Ascending aorta (tissue), 2 donors: ENCODE measurements around the gene STON2. TPM values are rescaled to one million over a fixed set of nuclear protein-coding genes. Genes with fewer than 3 reads are reported as not detected.

Source experiments
- DNase-seq, 2 donors: peaks; one replicate each; pipeline ENCODE4 v3.0.0-alpha.2; 2019; ENCODE audit warnings: low spot score in 2 of 2
- H3K27ac ChIP-seq, 2 donors: fragments of 200-600 bp; sonication (generic); one replicate each; pipeline ENCODE4 v1.5.1; 2016 to 2017; ENCODE audit warnings: mild to moderate bottlenecking in 1 of 2
- H3K27me3 ChIP-seq: fragments of 200-600 bp; sonication (generic); one replicate; pipeline ENCODE4 v1.5.1; 2017
- H3K36me3 ChIP-seq, 2 donors: fragments of 200-600 bp; sonication (generic); one replicate each; pipeline ENCODE4 v1.5.1; 2016
- H3K4me1 ChIP-seq, 2 donors: fragments of 200-600 bp; sonication (generic); one replicate each; pipeline ENCODE4 v1.5.1; 2016 to 2017; ENCODE audit warnings: mild to moderate bottlenecking in 1 of 2
- H3K4me3 ChIP-seq, 2 donors: fragments of 200-600 bp; sonication (generic); one replicate each; pipeline ENCODE4 v1.5.1; 2016 to 2017; ENCODE audit warnings: mild to moderate bottlenecking in 1 of 2
- H3K9me3 ChIP-seq, 2 donors: fragments of 200-600 bp; sonication (generic); one replicate each; pipeline ENCODE4 v1.5.1; 2016
- intact Hi-C: fragments of 100-400 bp; cut with DNase I; formaldehyde crosslinking; loops from one replicate; pipeline ENCODE4 v1.15.1; 2023
- total RNA-seq: library from RNA; depleted of rRNA; stranded (reverse); fragments of >200 nt; gene quantifications from one replicate; pipeline ENCODE4 v1.1.0, GENCODE V29; 2016
- TF ChIP-seq, protein P1 (sequence below), 3 experiments: fragments of 200-600 bp in 2 of 3; fragments of 450-650 bp in 1 of 3; sonication (generic) in 2 of 3; IDR thresholded peaks; one replicate each; pipeline ENCODE4 v1.5.1; 2016 to 2019; ENCODE audit warnings: antibody characterized with exemption in 3 of 3, mild to moderate bottlenecking in 1 of 3, moderate library complexity in 1 of 3

The STON2 gene
- total RNA-seq, 1 donor from 2014 or later: 54.0 TPM

DNA sequence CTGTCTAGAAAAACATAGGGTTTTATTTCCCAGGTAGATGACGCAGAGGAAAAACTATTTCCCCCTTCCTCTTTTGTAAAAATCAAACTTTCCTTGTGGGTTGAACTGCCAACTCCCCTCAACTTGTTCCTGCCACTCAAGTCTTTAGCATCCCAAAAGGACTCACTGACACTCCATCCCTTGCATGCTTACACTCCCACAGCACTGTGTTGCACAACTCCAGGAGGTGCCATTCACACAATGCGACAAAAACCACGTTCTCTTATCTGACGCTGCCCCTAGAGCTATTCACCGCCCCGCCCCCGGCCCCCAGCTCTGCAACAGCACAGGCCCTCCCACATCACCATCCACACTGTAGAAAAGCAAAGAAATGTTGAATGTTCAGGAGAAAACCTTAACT is 16.9 kb upstream of the STON2 start:
- Histone ChIP-seq H3K27ac (no peak overlapping the region), H3K36me3 (no peaks in the 10 kb centered on the region), H3K9me3 (no peaks in the 10 kb centered on the region), H3K4me1 (no peaks in the 10 kb centered on the region), H3K27me3 (no peaks in the 10 kb centered on the region), H3K4me3 (no peak overlapping the region)
- TF ChIP-seq, protein P1, sequence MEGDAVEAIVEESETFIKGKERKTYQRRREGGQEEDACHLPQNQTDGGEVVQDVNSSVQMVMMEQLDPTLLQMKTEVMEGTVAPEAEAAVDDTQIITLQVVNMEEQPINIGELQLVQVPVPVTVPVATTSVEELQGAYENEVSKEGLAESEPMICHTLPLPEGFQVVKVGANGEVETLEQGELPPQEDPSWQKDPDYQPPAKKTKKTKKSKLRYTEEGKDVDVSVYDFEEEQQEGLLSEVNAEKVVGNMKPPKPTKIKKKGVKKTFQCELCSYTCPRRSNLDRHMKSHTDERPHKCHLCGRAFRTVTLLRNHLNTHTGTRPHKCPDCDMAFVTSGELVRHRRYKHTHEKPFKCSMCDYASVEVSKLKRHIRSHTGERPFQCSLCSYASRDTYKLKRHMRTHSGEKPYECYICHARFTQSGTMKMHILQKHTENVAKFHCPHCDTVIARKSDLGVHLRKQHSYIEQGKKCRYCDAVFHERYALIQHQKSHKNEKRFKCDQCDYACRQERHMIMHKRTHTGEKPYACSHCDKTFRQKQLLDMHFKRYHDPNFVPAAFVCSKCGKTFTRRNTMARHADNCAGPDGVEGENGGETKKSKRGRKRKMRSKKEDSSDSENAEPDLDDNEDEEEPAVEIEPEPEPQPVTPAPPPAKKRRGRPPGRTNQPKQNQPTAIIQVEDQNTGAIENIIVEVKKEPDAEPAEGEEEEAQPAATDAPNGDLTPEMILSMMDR (IDR thresholded peaks at IDR 0.05): no peak
- no peak for DNase-seq
- intact Hi-C loops: no loop called here

DNA sequence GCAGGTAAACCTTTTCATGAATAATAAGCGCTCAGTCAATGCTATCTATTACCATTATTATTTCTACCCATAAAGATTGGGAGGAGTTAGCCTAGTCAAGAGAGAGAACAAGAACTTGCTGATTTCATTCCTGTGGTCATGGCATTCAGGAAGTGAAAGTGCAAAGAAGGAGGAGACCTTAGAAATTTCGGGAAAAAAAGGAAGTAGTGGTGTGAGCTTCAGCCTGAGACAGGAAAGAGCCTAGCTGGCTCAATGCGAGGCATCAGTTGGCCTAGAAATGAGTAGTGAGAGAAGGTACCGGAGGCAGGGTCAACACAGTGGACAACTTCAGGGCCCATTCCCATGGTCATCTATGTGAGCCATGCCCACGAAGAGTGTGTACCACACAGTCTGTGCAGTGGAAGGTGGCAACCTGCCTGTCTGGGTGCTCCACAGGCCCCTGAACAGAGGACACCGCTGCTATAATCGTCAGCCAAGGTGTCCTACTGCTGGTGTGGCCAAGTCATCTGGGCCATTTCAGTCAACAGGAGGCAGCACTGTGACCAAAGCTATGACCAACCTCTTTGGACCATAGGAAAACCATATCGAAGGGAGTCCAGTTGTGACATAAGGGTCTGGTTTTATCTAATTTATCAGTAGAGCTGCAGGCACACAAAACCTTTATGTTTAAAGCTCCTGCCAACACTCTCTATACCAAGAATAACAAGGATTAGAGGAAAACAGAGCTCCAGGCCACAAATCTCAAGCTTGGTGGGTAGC is 16.2 kb upstream of the STON2 start:
- DNase-seq: no peak
- no peaks in the 10 kb centered on the region for H3K9me3 ChIP-seq
- H3K4me3 ChIP-seq: no peak overlapping the region
- H3K27ac ChIP-seq: no peak overlapping the region
- TF ChIP-seq, protein P1 (IDR thresholded peaks at IDR 0.05): no peak
- intact Hi-C loops: no loop called here
- H3K27me3 ChIP-seq: no peaks in the 10 kb centered on the region
- H3K4me1 ChIP-seq: no peaks in the 10 kb centered on the region
- H3K36me3 ChIP-seq: no peaks in the 10 kb centered on the region

DNA sequence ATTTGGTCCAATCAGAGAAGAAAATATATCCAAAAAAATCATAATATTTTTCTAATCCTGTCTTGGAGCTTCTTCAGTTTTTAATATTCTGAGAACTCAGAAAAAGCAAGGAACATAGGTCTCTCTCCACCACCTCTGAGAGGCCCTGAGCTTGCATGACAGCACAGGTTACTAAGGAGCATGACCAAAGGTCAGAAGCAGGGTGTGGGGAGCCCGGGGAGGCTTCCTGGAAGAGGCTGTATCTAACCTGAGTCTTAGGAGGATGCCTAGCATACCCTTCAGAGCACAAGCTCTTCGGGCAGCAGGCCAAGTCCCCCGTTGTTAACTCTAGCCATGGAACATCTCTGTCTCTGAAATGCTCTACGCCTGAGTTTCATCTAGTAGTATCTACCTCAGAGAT is 15.7 kb upstream of the STON2 start:
- intact Hi-C loops: no loop called here
- no peak overlapping the region for H3K27ac ChIP-seq
- TF ChIP-seq, protein P1 (IDR thresholded peaks at IDR 0.05): no peak
- no peak overlapping the region for H3K4me3 ChIP-seq
- no peaks in the 10 kb centered on the region for H3K4me1 ChIP-seq
- H3K27me3 ChIP-seq: no peaks in the 10 kb centered on the region
- no peaks in the 10 kb centered on the region for H3K36me3 ChIP-seq
- H3K9me3 ChIP-seq: no peaks in the 10 kb centered on the region
- no peak for DNase-seq

DNA sequence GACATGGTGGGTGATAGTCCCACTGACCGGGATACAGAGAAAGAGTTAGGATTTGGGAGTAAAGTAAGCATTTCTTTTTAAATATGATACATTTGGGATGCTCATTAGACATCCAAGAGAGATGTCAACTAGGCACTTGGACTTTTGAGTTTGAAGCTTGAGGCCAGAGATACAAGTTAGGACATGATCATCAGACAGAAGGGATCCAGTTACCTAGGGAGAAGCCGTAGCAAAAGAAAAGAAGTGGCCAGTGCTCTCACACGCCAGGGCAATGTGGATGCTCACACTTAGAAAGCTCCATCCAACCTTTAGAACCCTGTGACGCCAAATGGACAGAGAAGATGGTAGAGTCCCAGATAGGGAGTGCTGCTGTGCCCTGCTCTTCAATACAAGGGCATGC is 14.0 kb upstream of the STON2 start:
- Histone ChIP-seq H3K4me3 (no peak overlapping the region), H3K27ac (no peak overlapping the region), H3K36me3 (no peaks in the 10 kb centered on the region), H3K4me1 (no peaks in the 10 kb centered on the region), H3K9me3 (no peaks in the 10 kb centered on the region), H3K27me3 (no peaks in the 10 kb centered on the region)
- DNase-seq: no peak
- TF ChIP-seq, protein P1 (IDR thresholded peaks at IDR 0.05): no peak
- intact Hi-C loops: no loop called here

DNA sequence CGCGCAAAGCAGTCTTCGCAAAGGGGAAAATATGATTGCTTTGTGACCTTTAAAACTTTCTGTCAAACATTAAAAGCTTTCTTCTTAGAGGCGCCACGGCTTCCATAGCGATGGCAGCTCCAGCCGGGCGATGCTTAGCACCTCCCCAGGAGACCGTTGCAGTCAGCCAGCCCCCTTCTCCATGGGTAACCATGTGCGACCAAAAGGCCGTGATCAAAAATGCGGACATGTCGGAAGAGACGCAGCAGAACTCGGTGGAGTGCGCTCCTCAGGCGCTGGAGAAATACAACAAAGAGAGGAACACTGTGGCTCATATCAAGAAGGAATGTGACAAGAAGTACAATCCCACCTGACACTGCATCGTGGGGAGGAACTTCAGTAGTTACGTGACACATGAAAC is 12.7 kb upstream of the STON2 start:
- TF ChIP-seq, protein P1 (IDR thresholded peaks at IDR 0.05): no peak
- Histone ChIP-seq H3K27me3 (no peaks in the 10 kb centered on the region), H3K9me3 (no peaks in the 10 kb centered on the region), H3K4me3 (no peak overlapping the region), H3K4me1 (no peaks in the 10 kb centered on the region), H3K27ac (no peak overlapping the region), H3K36me3 (no peaks in the 10 kb centered on the region)
- intact Hi-C loops: no loop called here
- no peak for DNase-seq

DNA sequence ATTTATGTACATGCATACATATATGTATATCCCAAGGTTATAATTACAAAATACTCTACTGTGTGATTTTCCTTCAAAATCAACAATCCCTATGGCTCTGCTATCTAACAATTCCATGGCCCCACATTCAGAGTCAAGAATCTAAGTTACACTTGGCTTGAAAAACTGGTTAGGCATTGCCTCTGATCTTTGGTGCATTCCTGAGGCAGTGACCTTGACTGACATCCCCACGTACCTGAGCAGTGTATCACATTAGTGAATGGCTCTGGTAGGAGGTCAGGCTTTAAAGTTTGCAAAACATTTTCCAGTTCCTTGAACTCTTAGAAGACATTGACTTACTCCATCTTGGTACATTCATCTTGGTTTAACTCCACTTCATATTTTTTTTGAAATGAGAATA is 8.5 kb upstream of the STON2 start:
- intact Hi-C loops: no loop called here
- Histone ChIP-seq H3K27ac (no peak overlapping the region), H3K27me3 (no peaks in the 10 kb centered on the region), H3K36me3 (no peaks in the 10 kb centered on the region), H3K9me3 (no peaks in the 10 kb centered on the region), H3K4me1 (no peaks in the 10 kb centered on the region), H3K4me3 (no peak overlapping the region)
- TF ChIP-seq, protein P1 (IDR thresholded peaks at IDR 0.05): no peak
- no peak for DNase-seq
